PC-9 (cell line): ENCODE data around the gene VWA8. TPM values are rescaled to one million over a fixed set of nuclear protein-coding genes. Genes with fewer than 3 reads are reported as not detected.

Source experiments
- BruUV-seq: library from RNA; stranded (reverse); fragments of 400-500 nt; replicated peaks from 2 replicates; lab custom pipeline; 2021; lab: Mats Ljungman, UMichigan
- CTCF ChIA-PET: fragments of 300-600 bp; sonication (Branson Sonifier 250); formaldehyde crosslinking; loops from one replicate; lab custom pipeline; 2022; ENCODE audit warnings: antibody characterized with exemption; lab: Charles Lee
- POLR2A ChIA-PET: fragments of 300-600 bp; sonication (Branson Sonifier 250); formaldehyde crosslinking; loops from one replicate; lab custom pipeline; 2022; ENCODE audit warnings: antibody characterized with exemption; ENCODE audit not compliant: unreplicated experiment; lab: Charles Lee
- DNase-seq, 2 experiments: peaks; one replicate each; pipeline versions ENCODE4 v3.0.0 to v3.0.0-alpha.2; 2015 to 2022; ENCODE audit warnings: mixed read lengths in 1 of 2
- H2AFZ ChIP-seq: fragments of 200-600 bp; sonication (generic); 2 replicates; pipeline ENCODE4 v1.8.1; 2017; ENCODE audit warnings: antibody characterized with exemption
- H3F3A ChIP-seq: fragments of 200-600 bp; sonication (generic); 2 replicates; pipeline ENCODE4 v1.8.1; 2017; ENCODE audit warnings: antibody characterized with exemption, mild to moderate bottlenecking, low read depth; ENCODE audit not compliant: insufficient read depth
- H3K27ac ChIP-seq: fragments of 200-600 bp; sonication (generic); 2 replicates; pipeline ENCODE4 v1.6.1; 2016; ENCODE audit warnings: mixed run types
- H3K27me3 ChIP-seq: fragments of 200-600 bp; sonication (generic); 2 replicates; pipeline ENCODE4 v1.6.1; 2016; ENCODE audit warnings: low read depth, mixed run types; ENCODE audit not compliant: insufficient read depth
- H3K36me3 ChIP-seq: fragments of 200-600 bp; sonication (generic); 2 replicates; pipeline ENCODE4 v1.6.1; 2016; ENCODE audit warnings: low read depth, mixed run types
- H3K4me1 ChIP-seq: fragments of 200-600 bp; sonication (generic); replicated peaks from 2 replicates; pipeline ENCODE4 v1.6.1; 2016; ENCODE audit warnings: mixed run types; ENCODE audit not compliant: insufficient read depth
- H3K4me2 ChIP-seq: fragments of 200-600 bp; sonication (generic); 2 replicates; pipeline ENCODE4 v1.6.1; 2017; ENCODE audit warnings: mixed run types
- H3K4me3 ChIP-seq: fragments of 200-600 bp; sonication (generic); 2 replicates; pipeline ENCODE4 v1.6.1; 2016; ENCODE audit warnings: mixed run types
- H3K79me2 ChIP-seq: fragments of 200-600 bp; sonication (generic); 2 replicates; pipeline ENCODE4 v1.6.1; 2017; ENCODE audit warnings: low read depth, mixed run types
- H3K9me2 ChIP-seq: fragments of 200-600 bp; sonication (generic); 2 replicates; pipeline ENCODE4 v1.8.1; 2017; ENCODE audit warnings: mild to moderate bottlenecking; ENCODE audit not compliant: insufficient read depth
- H3K9me3 ChIP-seq: fragments of 200-600 bp; sonication (generic); 2 replicates; pipeline ENCODE4 v1.8.1; 2016; ENCODE audit warnings: low read depth; ENCODE audit not compliant: insufficient read depth
- H4K20me1 ChIP-seq: fragments of 200-600 bp; sonication (generic); 2 replicates; pipeline ENCODE4 v1.8.1; 2017; ENCODE audit not compliant: insufficient read depth
- EZH2 ChIP-seq: fragments of 200-600 bp; sonication (generic); IDR thresholded peaks from 2 replicates; pipeline ENCODE4 v1.8.0; 2017; ENCODE audit warnings: antibody characterized with exemption, low read depth
- intact Hi-C: fragments of 100-400 bp; cut with micrococcal nuclease; formaldehyde crosslinking; loops from one replicate; pipeline ENCODE4 v1.10.0; 2022; ENCODE audit not compliant: unreplicated experiment
- total RNA-seq: library from RNA; stranded (reverse); gene quantifications from 2 replicates; pipeline ENCODE4 v1.2.3, GENCODE V29; 2021
- TF ChIP-seq, protein P1 (sequence below): fragments of 200-600 bp; sonication (generic); conservative IDR thresholded peaks from 2 replicates; pipeline ENCODE4 v1.6.1; 2017; ENCODE audit warnings: mixed run types, antibody characterized with exemption, mild to moderate bottlenecking, moderate library complexity

VWA8 gene
- total RNA-seq, 1 experiment from 2014 or later = 14.1 TPM

DNA sequence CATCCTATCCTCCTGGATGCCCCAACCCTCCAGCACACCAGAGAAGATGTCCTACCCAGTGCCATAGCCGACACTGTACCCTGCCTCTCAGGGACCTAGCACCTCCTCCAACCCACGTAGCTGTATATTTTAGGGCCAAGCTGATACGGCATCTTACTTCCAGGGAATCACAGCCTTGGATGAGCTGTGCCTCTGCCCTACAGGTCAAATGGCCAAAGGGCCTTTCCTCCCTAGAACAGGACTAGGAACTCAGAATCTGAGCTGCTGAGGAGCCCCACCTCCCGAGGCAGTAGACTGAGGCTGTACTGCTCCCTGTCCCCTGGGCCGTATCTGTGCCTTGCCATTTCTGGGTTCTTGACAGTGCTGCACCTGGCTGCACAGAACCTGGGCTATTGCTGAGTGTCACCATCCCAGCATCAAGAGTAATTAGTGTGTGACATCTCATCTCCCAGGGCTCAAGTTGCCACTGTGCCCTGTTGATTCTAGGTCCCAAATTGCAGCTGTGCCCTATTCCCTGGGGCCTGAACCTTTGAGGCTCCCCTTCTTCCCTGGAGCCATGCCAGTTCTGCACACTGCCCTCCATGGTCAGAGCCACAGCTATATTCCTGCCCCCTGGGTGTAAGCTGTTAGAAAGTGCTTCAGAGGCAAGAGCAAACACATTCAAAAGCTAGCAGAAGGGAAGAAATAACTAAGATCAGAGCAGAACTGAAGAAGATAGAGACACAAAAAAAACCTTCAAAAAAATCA, 41.0 kb downstream of the VWA8 start:
- H2AFZ ChIP-seq = no peak overlapping the region
- H3K4me2 ChIP-seq = no peak overlapping the region
- H3K9me3 ChIP-seq = no peaks in the 10 kb centered on the region
- H3F3A ChIP-seq = no peaks in the 10 kb centered on the region
- BruUV-seq = no TSS peak
- no peak overlapping the region for H3K4me3 ChIP-seq
- TF ChIP-seq, protein P1, sequence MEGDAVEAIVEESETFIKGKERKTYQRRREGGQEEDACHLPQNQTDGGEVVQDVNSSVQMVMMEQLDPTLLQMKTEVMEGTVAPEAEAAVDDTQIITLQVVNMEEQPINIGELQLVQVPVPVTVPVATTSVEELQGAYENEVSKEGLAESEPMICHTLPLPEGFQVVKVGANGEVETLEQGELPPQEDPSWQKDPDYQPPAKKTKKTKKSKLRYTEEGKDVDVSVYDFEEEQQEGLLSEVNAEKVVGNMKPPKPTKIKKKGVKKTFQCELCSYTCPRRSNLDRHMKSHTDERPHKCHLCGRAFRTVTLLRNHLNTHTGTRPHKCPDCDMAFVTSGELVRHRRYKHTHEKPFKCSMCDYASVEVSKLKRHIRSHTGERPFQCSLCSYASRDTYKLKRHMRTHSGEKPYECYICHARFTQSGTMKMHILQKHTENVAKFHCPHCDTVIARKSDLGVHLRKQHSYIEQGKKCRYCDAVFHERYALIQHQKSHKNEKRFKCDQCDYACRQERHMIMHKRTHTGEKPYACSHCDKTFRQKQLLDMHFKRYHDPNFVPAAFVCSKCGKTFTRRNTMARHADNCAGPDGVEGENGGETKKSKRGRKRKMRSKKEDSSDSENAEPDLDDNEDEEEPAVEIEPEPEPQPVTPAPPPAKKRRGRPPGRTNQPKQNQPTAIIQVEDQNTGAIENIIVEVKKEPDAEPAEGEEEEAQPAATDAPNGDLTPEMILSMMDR = no peak
- no peak for TF ChIP-seq EZH2
- DNase-seq = no peak
- H4K20me1 ChIP-seq = no peaks in the 10 kb centered on the region
- H3K36me3 ChIP-seq = no peaks in the 10 kb centered on the region
- no peaks in the 10 kb centered on the region for H3K27me3 ChIP-seq
- no peaks in the 10 kb centered on the region for H3K9me2 ChIP-seq
- no peaks in the 10 kb centered on the region for H3K4me1 ChIP-seq
- H3K79me2 ChIP-seq = no peaks in the 10 kb centered on the region
- intact Hi-C loops = no loop called here
- POLR2A ChIA-PET = interaction anchor here (0.6 kb wide), 1 partner anchor 11 kb away, joined by 16 read pairs; no protein-coding TSS in a partner anchor
- CTCF ChIA-PET = no interaction called here
- no peak overlapping the region for H3K27ac ChIP-seq

DNA sequence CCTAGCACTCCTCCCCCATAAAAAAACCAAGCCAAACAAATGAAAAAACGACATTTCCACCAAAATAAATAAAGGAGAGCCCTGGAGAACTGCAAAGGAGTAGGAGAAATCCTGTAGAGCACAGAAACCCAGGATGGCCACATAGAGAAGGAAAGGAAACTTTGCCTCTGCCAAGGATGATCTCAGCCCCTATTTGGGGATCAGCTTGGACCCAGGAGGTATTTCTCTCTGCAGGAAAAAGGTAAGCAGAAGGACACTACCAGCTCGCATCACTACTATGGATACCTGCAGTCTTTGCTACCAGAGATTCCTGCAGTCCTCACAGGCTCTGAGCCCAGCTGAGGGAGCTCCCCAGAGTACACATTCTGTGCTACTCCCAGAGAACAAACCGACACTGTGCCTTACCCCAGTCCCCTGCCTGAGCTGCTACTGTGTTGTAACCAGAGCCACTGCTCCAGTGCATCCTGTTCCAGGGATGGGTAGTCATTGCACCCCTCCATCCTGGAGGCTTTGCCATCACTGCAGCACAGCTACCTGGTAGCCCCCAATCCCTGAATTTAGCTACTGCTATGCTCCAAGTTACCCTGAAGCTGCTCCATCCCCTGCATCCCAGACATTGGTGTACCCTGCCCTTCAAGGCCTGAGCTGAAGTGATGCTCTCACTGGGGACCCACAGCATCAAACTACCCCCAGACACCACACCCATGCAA, 41.7 kb downstream of the VWA8 start:
- no peak for TF ChIP-seq EZH2
- TF ChIP-seq, protein P1 = no peak
- H3K4me3 ChIP-seq = no peak overlapping the region
- no peaks in the 10 kb centered on the region for H3K36me3 ChIP-seq
- H3K9me2 ChIP-seq = no peaks in the 10 kb centered on the region
- no peak overlapping the region for H3K27ac ChIP-seq
- H4K20me1 ChIP-seq = no peaks in the 10 kb centered on the region
- DNase-seq = no peak
- no peak overlapping the region for H2AFZ ChIP-seq
- no peaks in the 10 kb centered on the region for H3K4me1 ChIP-seq
- H3K4me2 ChIP-seq = no peak overlapping the region
- intact Hi-C loops = no loop called here
- no peaks in the 10 kb centered on the region for H3F3A ChIP-seq
- no peaks in the 10 kb centered on the region for H3K9me3 ChIP-seq
- CTCF ChIA-PET = no interaction called here
- BruUV-seq = no TSS peak
- POLR2A ChIA-PET = no interaction called here
- H3K27me3 ChIP-seq = no peaks in the 10 kb centered on the region
- no peaks in the 10 kb centered on the region for H3K79me2 ChIP-seq

DNA sequence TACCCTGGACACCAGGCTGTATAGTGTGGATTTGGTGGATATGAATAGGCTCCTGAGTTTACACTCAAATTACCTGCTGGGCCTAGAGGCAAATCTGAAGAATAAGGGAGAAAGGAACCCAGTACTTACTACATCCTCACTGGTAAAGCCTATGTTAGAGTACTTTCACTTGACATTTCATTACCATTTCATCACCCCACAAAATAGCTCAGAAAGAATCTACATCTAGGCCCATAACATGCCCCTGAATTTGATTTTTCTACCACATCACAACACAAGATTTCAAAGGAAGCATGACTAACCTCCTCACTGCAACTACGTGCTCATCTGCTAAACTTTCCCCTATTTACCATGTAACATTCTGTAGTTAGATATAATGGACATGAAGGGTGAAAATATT, 43.3 kb downstream of the VWA8 start:
- CTCF ChIA-PET = no interaction called here

More for the DNA sequence above, 43.3 kb downstream of the VWA8 start:
- Histone ChIP-seq H4K20me1 (no peaks in the 10 kb centered on the region), H2AFZ (no peak overlapping the region), H3K4me3 (no peak overlapping the region), H3K9me3 (no peaks in the 10 kb centered on the region), H3F3A (no peaks in the 10 kb centered on the region), H3K36me3 (no peaks in the 10 kb centered on the region), H3K4me2 (no peak overlapping the region), H3K9me2 (no peaks in the 10 kb centered on the region), H3K27me3 (no peaks in the 10 kb centered on the region), H3K27ac (no peak overlapping the region), H3K79me2 (no peaks in the 10 kb centered on the region), H3K4me1 (no peaks in the 10 kb centered on the region)
- no peak for DNase-seq
- intact Hi-C loops = no loop called here
- POLR2A ChIA-PET = no interaction called here
- BruUV-seq = no TSS peak
- no peak for TF ChIP-seq EZH2
- TF ChIP-seq, protein P1 = no peak
